H4 (cell line): ENCODE data around the gene MRPL21. TPM values are rescaled to one million over a fixed set of nuclear protein-coding genes. Genes with fewer than 3 reads are reported as not detected.
"Not testable (repeated sequence)": the region's sequence is repeated elsewhere in the genome, so short reads cannot be mapped to it uniquely, and the experiment has no call there.

ENCODE experiments used
- DNase-seq: peaks from one replicate; pipeline ENCODE4 v3.0.0-alpha.2; 2015; ENCODE audit warnings: low spot score
- total RNA-seq: library from RNA; depleted of rRNA; stranded (reverse); fragments of >200 nt; shearing (Covaris generic); gene quantifications from 2 replicates; pipeline ENCODE4 v1.2.3, GENCODE V29; 2014

MRPL21 gene
- total RNA-seq, 1 experiment from 2014 or later: 110 TPM

GRCh38 chr11:68868221-68868835 lies 35.3 kb downstream of the MRPL21 start:
- DNase-seq: no peak

- no peak for DNase-seq
Measured at GRCh38 chr11:68867066-68867465, 36.6 kb downstream of the MRPL21 start.

- no peak for DNase-seq
Measured at GRCh38 chr11:68865241-68865640, 38.4 kb downstream of the MRPL21 start.

- no peak for DNase-seq
Measured at GRCh38 chr11:68863553-68864265, 39.9 kb downstream of the MRPL21 start.

GRCh38 chr11:68862421-68862820 lies 41.2 kb downstream of the MRPL21 start:
- DNase-seq: no peak

GRCh38 chr11:68859123-68859522 lies 44.5 kb downstream of the MRPL21 start:
- DNase-seq: no peak

GRCh38 chr11:68857037-68857586 lies 46.5 kb downstream of the MRPL21 start:
- DNase-seq: no peak

GRCh38 chr11:68856425-68857030 lies 47.1 kb downstream of the MRPL21 start:
- DNase-seq: not testable (repeated sequence)

- DNase-seq: no peak
Measured at GRCh38 chr11:68855205-68855981, 48.2 kb downstream of the MRPL21 start.

- no peak for DNase-seq
Measured at GRCh38 chr11:68854273-68854958, 49.2 kb downstream of the MRPL21 start.

- no peak for DNase-seq
Measured at GRCh38 chr11:68852628-68853027, 51.0 kb downstream of the MRPL21 start.

- DNase-seq: no peak
Measured at GRCh38 chr11:68848429-68848828, 55.2 kb downstream of the MRPL21 start.

- DNase-seq: no peak
Measured at GRCh38 chr11:68847395-68847794, 56.2 kb downstream of the MRPL21 start.

GRCh38 chr11:68845351-68846002 lies 58.2 kb downstream of the MRPL21 start:
- no peak for DNase-seq

- no peak for DNase-seq
Measured at GRCh38 chr11:68844801-68845200, 58.8 kb downstream of the MRPL21 start.

- DNase-seq: no peak
Measured at GRCh38 chr11:68844376-68844775, 59.3 kb downstream of the MRPL21 start.

- no peak for DNase-seq
Measured at GRCh38 chr11:68843703-68844312, 59.8 kb downstream of the MRPL21 start.

- no peak for DNase-seq
Measured at GRCh38 chr11:68843052-68843561, 60.5 kb downstream of the MRPL21 start.

GRCh38 chr11:68842427-68843051 lies 61.1 kb downstream of the MRPL21 start:
- DNase-seq: no peak
